HG03025 (cell line): ENCODE measurements around the gene THRB.
"Not testable (repeated sequence)": the region's sequence is repeated elsewhere in the genome, so short reads cannot be mapped to it uniquely, and the experiment has no call there.

Experiments used
- ATAC-seq: cut with Tn5 transposase; IDR thresholded peaks from one replicate; pipeline ENCODE4 v1.9.1; 2021; ENCODE audit warnings: mild to moderate bottlenecking, moderate library complexity; ENCODE audit not compliant: unreplicated experiment, low FRiP score

THRB gene

GRCh38 chr3:24454856-24455255 lies 39.8 kb downstream of the THRB start:
- no peak for ATAC-seq

GRCh38 chr3:24454393-24454792 lies 40.3 kb downstream of the THRB start:
- no peak for ATAC-seq

GRCh38 chr3:24451461-24452099 lies 43.1 kb downstream of the THRB start:
- ATAC-seq: no peak

- ATAC-seq: no peak
These were observed 44.3 kb downstream of the THRB start for GRCh38 chr3:24450160-24450907.

- no peak for ATAC-seq
These were observed 46.8 kb downstream of the THRB start for GRCh38 chr3:24447836-24448235.

- no peak for ATAC-seq
These were observed 48.6 kb downstream of the THRB start for GRCh38 chr3:24446032-24446431.

GRCh38 chr3:24443476-24443875 lies 51.2 kb downstream of the THRB start:
- ATAC-seq: no peak

- no peak for ATAC-seq
These were observed 53.7 kb downstream of the THRB start for GRCh38 chr3:24440760-24441464.

GRCh38 chr3:24439021-24439420 lies 55.6 kb downstream of the THRB start:
- no peak for ATAC-seq

- ATAC-seq: no peak
These were observed 57.3 kb downstream of the THRB start for GRCh38 chr3:24437326-24437725.

- no peak for ATAC-seq
These were observed 59.1 kb downstream of the THRB start for GRCh38 chr3:24435584-24435983.

GRCh38 chr3:24434651-24435050 lies 60.0 kb downstream of the THRB start:
- no peak for ATAC-seq

- ATAC-seq: no peak
These were observed 60.6 kb downstream of the THRB start for GRCh38 chr3:24433838-24434591.

GRCh38 chr3:24432989-24433388 lies 61.7 kb downstream of the THRB start:
- no peak for ATAC-seq

GRCh38 chr3:24428481-24428880 lies 66.2 kb downstream of the THRB start:
- ATAC-seq: no peak

- no peak for ATAC-seq
These were observed 67.8 kb downstream of the THRB start for GRCh38 chr3:24426896-24427295.

- not testable (repeated sequence) for ATAC-seq
These were observed 73.8 kb downstream of the THRB start for GRCh38 chr3:24420829-24421228.

- ATAC-seq: peak; percentile 48
These were observed 74.4 kb downstream of the THRB start for GRCh38 chr3:24420224-24420623.

GRCh38 chr3:24419067-24419791 lies 75.4 kb downstream of the THRB start:
- ATAC-seq: no peak

- ATAC-seq: no peak
These were observed 76.9 kb downstream of the THRB start for GRCh38 chr3:24417730-24418129.
